Upper lobe of right lung (tissue), 1 donor: ENCODE measurements around the gene CDC25A. TPM values are rescaled to one million over a fixed set of nuclear protein-coding genes. Genes with fewer than 3 reads are reported as not detected.

Experiments used
- ATAC-seq: fragments of 200-7000 bp; cut with Tn5 transposase; one replicate; pipeline ENCODE4 v1.9.1; 2020; ENCODE audit warnings: mild to moderate bottlenecking, moderate library complexity
- DNase-seq: peaks from one replicate; pipeline ENCODE4 v3.0.0-alpha.2; 2020
- H3K27ac ChIP-seq: fragments of 200-600 bp; one replicate; pipeline ENCODE4 v1.8.0; 2022
- H3K27me3 ChIP-seq: fragments of 200-600 bp; one replicate; pipeline ENCODE4 v1.8.0; 2022; ENCODE audit warnings: mild to moderate bottlenecking
- H3K36me3 ChIP-seq: fragments of 200-600 bp; one replicate; pipeline ENCODE4 v1.8.0; 2022
- H3K4me1 ChIP-seq: fragments of 200-600 bp; one replicate; pipeline ENCODE4 v1.8.0; 2022
- H3K4me3 ChIP-seq: fragments of 200-600 bp; one replicate; pipeline ENCODE4 v1.8.0; 2022; ENCODE audit warnings: mild to moderate bottlenecking
- H3K9me3 ChIP-seq: fragments of 200-600 bp; one replicate; pipeline ENCODE4 v1.8.0; 2022
- intact Hi-C: fragments of 100-400 bp; cut with DNase I; formaldehyde crosslinking; loops from one replicate; pipeline ENCODE4 v1.11.0; 2022
- total RNA-seq: library from RNA; stranded (reverse); fragmentation: NEBNext Ultra II Directional; extraction: Animal tissue kit (Norgen Biotek cat#: 25700); gene quantifications from one replicate; pipeline ENCODE4 v1.2.1, GENCODE V29; 2021
- TF ChIP-seq, protein P1 (sequence below): fragments of 200-600 bp; IDR thresholded peaks from one replicate; pipeline ENCODE4 v1.8.0; 2022; ENCODE audit warnings: antibody characterized with exemption
- donor health status: DM: no; HTN: yes; CAD: no; lungs with severe emphysema.

Gene CDC25A
- total RNA-seq, 1 donor from 2014 or later = 0.90 TPM

- peak; percentile 93 for ATAC-seq
- H3K27me3 ChIP-seq = no peaks in the 10 kb centered on the region
- TF ChIP-seq, protein P1, sequence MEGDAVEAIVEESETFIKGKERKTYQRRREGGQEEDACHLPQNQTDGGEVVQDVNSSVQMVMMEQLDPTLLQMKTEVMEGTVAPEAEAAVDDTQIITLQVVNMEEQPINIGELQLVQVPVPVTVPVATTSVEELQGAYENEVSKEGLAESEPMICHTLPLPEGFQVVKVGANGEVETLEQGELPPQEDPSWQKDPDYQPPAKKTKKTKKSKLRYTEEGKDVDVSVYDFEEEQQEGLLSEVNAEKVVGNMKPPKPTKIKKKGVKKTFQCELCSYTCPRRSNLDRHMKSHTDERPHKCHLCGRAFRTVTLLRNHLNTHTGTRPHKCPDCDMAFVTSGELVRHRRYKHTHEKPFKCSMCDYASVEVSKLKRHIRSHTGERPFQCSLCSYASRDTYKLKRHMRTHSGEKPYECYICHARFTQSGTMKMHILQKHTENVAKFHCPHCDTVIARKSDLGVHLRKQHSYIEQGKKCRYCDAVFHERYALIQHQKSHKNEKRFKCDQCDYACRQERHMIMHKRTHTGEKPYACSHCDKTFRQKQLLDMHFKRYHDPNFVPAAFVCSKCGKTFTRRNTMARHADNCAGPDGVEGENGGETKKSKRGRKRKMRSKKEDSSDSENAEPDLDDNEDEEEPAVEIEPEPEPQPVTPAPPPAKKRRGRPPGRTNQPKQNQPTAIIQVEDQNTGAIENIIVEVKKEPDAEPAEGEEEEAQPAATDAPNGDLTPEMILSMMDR = no peak
- peak overlapping the region; percentile 62 for H3K27ac ChIP-seq
- intact Hi-C loops = no loop called here
- peak; percentile 71 for DNase-seq
- H3K4me3 ChIP-seq = no peak overlapping the region
- peaks cover 17% of the 10 kb centered on the region for H3K4me1 ChIP-seq
- no peaks in the 10 kb centered on the region for H3K9me3 ChIP-seq
- H3K36me3 ChIP-seq = no peaks in the 10 kb centered on the region
Measured at GRCh38 chr3:48130321-48130904, 57.8 kb downstream of the CDC25A start.

DNA sequence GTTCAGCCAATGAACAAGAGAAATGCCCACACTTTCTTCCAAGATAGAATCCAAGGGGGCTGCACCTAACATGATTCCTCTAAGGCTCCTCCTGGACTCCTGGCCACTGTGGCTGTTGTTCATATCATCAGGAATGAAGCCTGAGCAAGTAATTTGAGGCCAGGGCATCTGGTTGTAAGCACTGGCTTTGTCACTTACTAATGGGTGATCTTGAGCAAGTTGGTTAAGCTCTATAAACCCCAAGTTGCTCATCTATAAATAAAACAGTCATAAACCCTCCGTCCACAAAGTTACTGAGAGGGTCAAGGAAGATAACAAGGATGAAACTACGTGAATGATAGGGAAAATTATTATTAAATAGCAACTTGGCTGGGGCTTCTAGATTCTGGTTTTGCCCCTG, 58.3 kb downstream of the CDC25A start:
- TF ChIP-seq, protein P1 = no peak
- DNase-seq = no peak
- H3K4me3 ChIP-seq = no peak overlapping the region

DNA sequence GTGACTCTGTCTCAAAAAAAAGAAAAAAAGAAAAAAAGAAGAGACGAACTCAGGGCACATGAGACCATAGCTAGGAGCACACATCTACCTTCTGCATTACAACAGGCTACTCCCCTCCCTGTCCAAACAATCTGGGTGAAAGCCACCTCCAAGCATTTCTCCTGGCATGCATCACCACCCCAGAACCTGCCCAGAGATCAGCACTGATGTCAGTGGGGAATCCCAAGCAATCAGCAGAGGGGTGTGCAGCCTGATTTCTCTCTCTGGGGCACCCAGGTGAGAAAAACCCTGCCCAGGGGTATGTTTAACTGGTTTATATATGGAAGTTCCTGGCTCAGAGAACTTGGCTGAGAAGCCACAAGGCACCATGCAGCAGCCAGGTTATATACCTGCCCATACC, 59.4 kb downstream of the CDC25A start:
- Histone ChIP-seq H3K27me3 (no peaks in the 10 kb centered on the region), H3K27ac (no peak overlapping the region), H3K4me3 (no peak overlapping the region), H3K36me3 (no peaks in the 10 kb centered on the region), H3K4me1 (peaks cover 20% of the 10 kb centered on the region), H3K9me3 (no peaks in the 10 kb centered on the region)
- ATAC-seq = no peak
- DNase-seq = no peak
- intact Hi-C loops = no loop called here
- TF ChIP-seq, protein P1 = no peak

More for the DNA sequence above, 58.3 kb downstream of the CDC25A start:
- peaks cover 20% of the 10 kb centered on the region for H3K4me1 ChIP-seq
- ATAC-seq = no peak
- H3K27me3 ChIP-seq = no peaks in the 10 kb centered on the region
- H3K36me3 ChIP-seq = no peaks in the 10 kb centered on the region
- H3K27ac ChIP-seq = peak overlapping the region; percentile 62
- intact Hi-C loops = no loop called here
- no peaks in the 10 kb centered on the region for H3K9me3 ChIP-seq

DNA sequence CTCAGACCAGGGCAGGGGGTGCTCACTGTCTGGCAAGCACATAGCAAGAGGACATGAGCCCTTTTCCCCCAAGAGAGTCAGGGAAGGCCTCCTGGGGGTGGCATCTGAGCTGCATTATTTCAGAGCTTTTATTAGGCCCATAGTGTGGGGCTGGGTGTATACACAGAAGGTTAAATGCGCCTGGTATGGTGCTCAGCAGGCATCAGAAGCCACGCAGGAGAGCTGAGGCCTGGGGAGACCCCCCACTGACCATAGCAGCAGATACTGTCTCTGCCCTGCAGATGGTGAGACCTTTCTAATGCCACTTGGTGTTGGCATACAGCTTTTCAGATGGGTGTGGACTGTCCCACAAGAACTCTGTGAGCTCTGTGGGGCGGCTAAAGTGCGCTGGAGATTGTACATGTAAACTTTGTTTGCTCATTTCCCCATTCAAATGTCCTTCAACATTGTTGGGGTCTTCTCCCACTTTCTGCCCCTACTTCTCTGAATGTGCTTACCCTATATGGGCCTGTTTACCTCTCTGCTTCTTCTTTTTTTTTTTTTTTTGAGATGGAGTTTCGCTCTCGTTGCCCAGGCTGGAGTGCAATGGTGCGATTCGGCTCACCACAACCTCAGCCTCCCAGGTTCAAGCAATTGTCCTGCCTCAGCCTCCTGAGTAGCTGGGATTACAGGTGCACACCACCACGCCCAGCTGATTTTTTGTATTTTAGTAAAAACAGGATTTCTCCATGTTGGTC, 62.2 kb downstream of the CDC25A start:
- Histone ChIP-seq H3K27ac (no peak overlapping the region), H3K4me3 (no peak overlapping the region), H3K4me1 (peaks cover 18% of the 10 kb centered on the region), H3K9me3 (no peaks in the 10 kb centered on the region), H3K36me3 (no peaks in the 10 kb centered on the region), H3K27me3 (no peaks in the 10 kb centered on the region)
- TF ChIP-seq, protein P1 = no peak
- ATAC-seq (no peak), DNase-seq (no peak)
- intact Hi-C loops = no loop called here

DNA sequence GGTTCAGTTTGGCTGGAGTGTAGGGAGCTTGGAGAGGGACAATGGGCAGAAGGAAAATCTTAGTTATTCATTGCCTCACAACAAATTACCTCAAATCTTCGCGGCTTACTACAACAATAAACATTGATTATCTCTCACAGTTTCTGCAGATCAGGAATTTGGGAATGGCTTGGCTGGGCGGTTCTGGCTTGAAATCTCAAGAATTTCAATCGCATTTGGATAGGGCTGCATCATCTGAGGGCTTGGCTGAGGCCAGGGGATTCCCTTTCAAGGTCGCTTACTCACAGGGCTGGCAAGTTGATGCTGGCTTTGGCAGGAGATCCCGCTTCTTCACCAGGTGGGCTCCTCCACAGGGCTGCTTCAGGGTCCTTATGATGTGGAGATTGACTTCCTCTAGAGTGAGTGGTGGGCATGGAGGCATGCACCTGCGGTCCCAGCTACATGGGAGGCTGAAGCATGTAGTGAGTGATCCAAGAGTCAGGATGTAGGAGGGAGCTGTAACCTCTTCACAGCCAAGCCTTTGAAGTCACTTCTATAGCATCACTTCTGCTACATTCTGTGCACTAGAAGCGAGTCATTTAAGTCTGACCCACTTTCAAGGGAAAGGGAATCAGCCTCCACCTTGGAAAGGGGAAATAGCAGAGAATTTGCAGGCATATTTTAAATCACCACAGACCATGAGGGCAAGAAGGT, 63.1 kb downstream of the CDC25A start:
- no peak for DNase-seq

More for the DNA sequence above, 63.1 kb downstream of the CDC25A start:
- Histone ChIP-seq H3K9me3 (no peaks in the 10 kb centered on the region), H3K4me3 (no peak overlapping the region), H3K27me3 (no peaks in the 10 kb centered on the region), H3K36me3 (no peaks in the 10 kb centered on the region), H3K27ac (no peak overlapping the region), H3K4me1 (peaks cover 9% of the 10 kb centered on the region)
- intact Hi-C loops = no loop called here
- TF ChIP-seq, protein P1 = no peak
- no peak for ATAC-seq
